Activated B cell treated with CpG ODN at 0.5 μM for 24 hours (primary cell): ENCODE results near the gene GPR143. TPM values are rescaled to one million over a fixed set of nuclear protein-coding genes. Genes with fewer than 3 reads are reported as not detected.

Source experiments
- ATAC-seq: fragments of 200-7000 bp; cut with Tn5 transposase; one replicate; pipeline ENCODE4 v1.10.0; 2021; ENCODE audit warnings: low read depth, mild to moderate bottlenecking, moderate library complexity
- CTCF ChIA-PET: fragments of 350-600 bp; sonication (Branson Sonifier 250); formaldehyde crosslinking; loops from one replicate; lab custom pipeline; 2021; ENCODE audit warnings: antibody characterized with exemption; lab: Charles Lee
- POLR2A ChIA-PET: fragments of 350-600 bp; sonication (Branson Sonifier 250); formaldehyde crosslinking; loops from one replicate; lab custom pipeline; 2021; ENCODE audit warnings: antibody characterized with exemption; lab: Charles Lee
- DNase-seq: peaks from one replicate; pipeline ENCODE4 v3.0.0; 2022
- H3K27ac Mint-ChIP-seq: one replicate; pipeline ENCODE4 v1.8.0; 2020; ENCODE audit warnings: mixed read lengths
- H3K27me3 Mint-ChIP-seq: one replicate; pipeline ENCODE4 v1.8.0; 2021; ENCODE audit warnings: mixed read lengths
- H3K36me3 Mint-ChIP-seq: one replicate; pipeline ENCODE4 v1.8.0; 2021; ENCODE audit warnings: low read depth, mixed read lengths
- H3K4me1 Mint-ChIP-seq: one replicate; pipeline ENCODE4 v1.8.0; 2021; ENCODE audit warnings: mixed read lengths
- H3K4me3 Mint-ChIP-seq: one replicate; pipeline ENCODE4 v1.8.0; 2020; ENCODE audit warnings: mild to moderate bottlenecking, mixed read lengths
- H3K9me3 Mint-ChIP-seq: one replicate; pipeline ENCODE4 v1.8.0; 2020; ENCODE audit warnings: mixed read lengths
- CTCF ChIP-seq: fragments of 200-600 bp; IDR thresholded peaks from one replicate; pipeline ENCODE4 v1.8.0; 2022; ENCODE audit warnings: antibody characterized with exemption, mild to moderate bottlenecking
- intact Hi-C: fragments of 100-400 bp; cut with micrococcal nuclease; formaldehyde crosslinking; loops from one replicate; pipeline ENCODE4 v1.15.1; 2024
- total RNA-seq: library from RNA; stranded (reverse); gene quantifications from 2 replicates; pipeline ENCODE4 v1.2.3, GENCODE V29; 2022

The GPR143 gene
- total RNA-seq, 1 donor from 2014 or later = not detected

- Mint-ChIP-seq H3K9me3 (peaks cover 2% of the 10 kb centered on the region), H3K27ac (no peak overlapping the region), H3K4me3 (no peak overlapping the region), H3K36me3 (peaks cover 53% of the 10 kb centered on the region), H3K4me1 (no peaks in the 10 kb centered on the region), H3K27me3 (no peaks in the 10 kb centered on the region)
- intact Hi-C loops = no loop called here
- ATAC-seq = no peak
- no peak for DNase-seq
- TF ChIP-seq CTCF = no peak
- POLR2A ChIA-PET = no interaction called here
- CTCF ChIA-PET = no interaction called here
Measured at GRCh38 chrX:9701790-9702189, 63.9 kb downstream of the GPR143 start.

- POLR2A ChIA-PET = no interaction called here
Measured at GRCh38 chrX:9700555-9700954, 65.1 kb downstream of the GPR143 start.

GRCh38 chrX:9698576-9698975 is 67.1 kb downstream of the GPR143 start:
- intact Hi-C loops = loop anchor here (10.0 kb wide), 1 partner anchor 74 kb away; no protein-coding TSS in a partner anchor
- no peaks in the 10 kb centered on the region for H3K4me1 Mint-ChIP-seq
- CTCF ChIA-PET = no interaction called here

More at GRCh38 chrX:9700555-9700954, 65.1 kb downstream of the GPR143 start:
- H3K27me3 Mint-ChIP-seq = no peaks in the 10 kb centered on the region
- TF ChIP-seq CTCF = no peak
- CTCF ChIA-PET = no interaction called here
- H3K4me3 Mint-ChIP-seq = no peak overlapping the region
- H3K36me3 Mint-ChIP-seq = peaks cover 57% of the 10 kb centered on the region
- no peak for ATAC-seq
- no peak for DNase-seq
- H3K27ac Mint-ChIP-seq = no peak overlapping the region
- intact Hi-C loops = no loop called here
- H3K4me1 Mint-ChIP-seq = no peaks in the 10 kb centered on the region
- H3K9me3 Mint-ChIP-seq = peaks cover 2% of the 10 kb centered on the region

GRCh38 chrX:9693307-9694001 is 72.2 kb downstream of the GPR143 start:
- DNase-seq (no peak), ATAC-seq (no peak)
- no peak for TF ChIP-seq CTCF
- no peak overlapping the region for H3K27ac Mint-ChIP-seq
- H3K27me3 Mint-ChIP-seq = no peaks in the 10 kb centered on the region
- H3K4me1 Mint-ChIP-seq = no peaks in the 10 kb centered on the region
- CTCF ChIA-PET = no interaction called here
- H3K4me3 Mint-ChIP-seq = no peak overlapping the region
- peaks cover 67% of the 10 kb centered on the region for H3K36me3 Mint-ChIP-seq
- POLR2A ChIA-PET = no interaction called here
- H3K9me3 Mint-ChIP-seq = no peaks in the 10 kb centered on the region
- intact Hi-C loops = loop anchor here (10.0 kb wide), 1 partner anchor 69 kb away; no protein-coding TSS in a partner anchor

More at GRCh38 chrX:9698576-9698975, 67.1 kb downstream of the GPR143 start:
- POLR2A ChIA-PET = no interaction called here
- peaks cover 54% of the 10 kb centered on the region for H3K36me3 Mint-ChIP-seq
- DNase-seq (no peak), ATAC-seq (no peak)
- H3K27ac Mint-ChIP-seq = no peak overlapping the region
- H3K27me3 Mint-ChIP-seq = no peaks in the 10 kb centered on the region
- no peak overlapping the region for H3K4me3 Mint-ChIP-seq
- H3K9me3 Mint-ChIP-seq = no peaks in the 10 kb centered on the region
- TF ChIP-seq CTCF = no peak

GRCh38 chrX:9690046-9690445 is 75.6 kb downstream of the GPR143 start:
- H3K4me1 Mint-ChIP-seq = no peaks in the 10 kb centered on the region
- CTCF ChIA-PET = no interaction called here
- no peaks in the 10 kb centered on the region for H3K9me3 Mint-ChIP-seq
- no peak overlapping the region for H3K4me3 Mint-ChIP-seq
- no peak overlapping the region for H3K27ac Mint-ChIP-seq
- POLR2A ChIA-PET = no interaction called here
- peaks cover 77% of the 10 kb centered on the region for H3K36me3 Mint-ChIP-seq
- ATAC-seq (no peak), DNase-seq (no peak)
- H3K27me3 Mint-ChIP-seq = no peaks in the 10 kb centered on the region
- no peak for TF ChIP-seq CTCF
- intact Hi-C loops = loop anchor here (10.0 kb wide), 1 partner anchor 65 kb away; no protein-coding TSS in a partner anchor
